GM21528 (cell line): Measurements from ENCODE around the gene FRMD1.

Experiments used
- ATAC-seq: cut with Tn5 transposase; IDR thresholded peaks from one replicate; pipeline ENCODE4 v1.9.1; 2021; ENCODE audit warnings: mild to moderate bottlenecking, moderate library complexity; ENCODE audit not compliant: unreplicated experiment, low FRiP score

The FRMD1 gene

GRCh38 chr6:168058691-168059551 is 20.1 kb downstream of the FRMD1 start:
- ATAC-seq, result no peak

GRCh38 chr6:168057836-168058235 is 21.2 kb downstream of the FRMD1 start:
- ATAC-seq, result no peak

GRCh38 chr6:168056892-168057527 is 22.0 kb downstream of the FRMD1 start:
- no peak for ATAC-seq

- no peak for ATAC-seq
These were observed 23.1 kb downstream of the FRMD1 start for GRCh38 chr6:168055696-168056489.

GRCh38 chr6:168054765-168055560 is 24.0 kb downstream of the FRMD1 start:
- ATAC-seq, result no peak

- ATAC-seq, result no peak
These were observed 25.0 kb downstream of the FRMD1 start for GRCh38 chr6:168053957-168054471.

GRCh38 chr6:168053086-168053956 is 25.7 kb downstream of the FRMD1 start:
- no peak for ATAC-seq

- no peak for ATAC-seq
These were observed 26.6 kb downstream of the FRMD1 start for GRCh38 chr6:168052291-168052891.

- no peak for ATAC-seq
These were observed 27.4 kb downstream of the FRMD1 start for GRCh38 chr6:168051648-168052047.

GRCh38 chr6:168050881-168051586 is 28.0 kb downstream of the FRMD1 start:
- no peak for ATAC-seq

GRCh38 chr6:168050225-168050880 is 28.7 kb downstream of the FRMD1 start:
- ATAC-seq, result no peak

- ATAC-seq, result no peak
These were observed 29.2 kb downstream of the FRMD1 start for GRCh38 chr6:168049706-168050224.

- no peak for ATAC-seq
These were observed 29.7 kb downstream of the FRMD1 start for GRCh38 chr6:168049277-168049676.

- no peak for ATAC-seq
These were observed 30.3 kb downstream of the FRMD1 start for GRCh38 chr6:168048724-168049025.

- ATAC-seq, result no peak
These were observed 30.9 kb downstream of the FRMD1 start for GRCh38 chr6:168047841-168048723.

GRCh38 chr6:168046696-168047095 is 32.3 kb downstream of the FRMD1 start:
- ATAC-seq, result no peak
